ENCODE results near the gene NAA30. TPM values are rescaled to one million over a fixed set of nuclear protein-coding genes. Genes with fewer than 3 reads are reported as not detected.

Gene NAA30
- total RNA-seq, 1 donor from 2014 or later: 20.0 TPM

- Histone ChIP-seq H3K27me3 (ENCODE audit: control insufficient read depth, insufficient read depth, low read length) (peaks cover 1% of the 10 kb centered on the region), H3K36me3 (ENCODE audit: control insufficient read depth, insufficient read depth, low read length) (no peaks in the 10 kb centered on the region), H3K4me3 (ENCODE audit: low read depth, low read length) (no peak overlapping the region)
- TF ChIP-seq, protein P1, sequence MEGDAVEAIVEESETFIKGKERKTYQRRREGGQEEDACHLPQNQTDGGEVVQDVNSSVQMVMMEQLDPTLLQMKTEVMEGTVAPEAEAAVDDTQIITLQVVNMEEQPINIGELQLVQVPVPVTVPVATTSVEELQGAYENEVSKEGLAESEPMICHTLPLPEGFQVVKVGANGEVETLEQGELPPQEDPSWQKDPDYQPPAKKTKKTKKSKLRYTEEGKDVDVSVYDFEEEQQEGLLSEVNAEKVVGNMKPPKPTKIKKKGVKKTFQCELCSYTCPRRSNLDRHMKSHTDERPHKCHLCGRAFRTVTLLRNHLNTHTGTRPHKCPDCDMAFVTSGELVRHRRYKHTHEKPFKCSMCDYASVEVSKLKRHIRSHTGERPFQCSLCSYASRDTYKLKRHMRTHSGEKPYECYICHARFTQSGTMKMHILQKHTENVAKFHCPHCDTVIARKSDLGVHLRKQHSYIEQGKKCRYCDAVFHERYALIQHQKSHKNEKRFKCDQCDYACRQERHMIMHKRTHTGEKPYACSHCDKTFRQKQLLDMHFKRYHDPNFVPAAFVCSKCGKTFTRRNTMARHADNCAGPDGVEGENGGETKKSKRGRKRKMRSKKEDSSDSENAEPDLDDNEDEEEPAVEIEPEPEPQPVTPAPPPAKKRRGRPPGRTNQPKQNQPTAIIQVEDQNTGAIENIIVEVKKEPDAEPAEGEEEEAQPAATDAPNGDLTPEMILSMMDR (IDR thresholded peaks at IDR 0.05; ENCODE audit: insufficient read depth, low read length, severe bottlenecking): no peak
- FAIRE-seq (no peak), DNase-seq (ENCODE audit: low read depth) (peak; percentile 14)
These were observed 71.5 kb downstream of the NAA30 start for GRCh38 chr14:57461777-57462320.

GRCh38 chr14:57462551-57462950 is 72.2 kb downstream of the NAA30 start:
- H3K4me3 ChIP-seq (ENCODE audit: low read depth, low read length): no peak overlapping the region
- H3K27me3 ChIP-seq (ENCODE audit: control insufficient read depth, insufficient read depth, low read length): peaks cover 1% of the 10 kb centered on the region
- no peaks in the 10 kb centered on the region for H3K36me3 ChIP-seq (ENCODE audit: control insufficient read depth, insufficient read depth, low read length)
- DNase-seq (ENCODE audit: low read depth) (peak; percentile 54), FAIRE-seq (no peak)
- TF ChIP-seq, protein P1 (IDR thresholded peaks at IDR 0.05; ENCODE audit: insufficient read depth, low read length, severe bottlenecking): no peak

DNA sequence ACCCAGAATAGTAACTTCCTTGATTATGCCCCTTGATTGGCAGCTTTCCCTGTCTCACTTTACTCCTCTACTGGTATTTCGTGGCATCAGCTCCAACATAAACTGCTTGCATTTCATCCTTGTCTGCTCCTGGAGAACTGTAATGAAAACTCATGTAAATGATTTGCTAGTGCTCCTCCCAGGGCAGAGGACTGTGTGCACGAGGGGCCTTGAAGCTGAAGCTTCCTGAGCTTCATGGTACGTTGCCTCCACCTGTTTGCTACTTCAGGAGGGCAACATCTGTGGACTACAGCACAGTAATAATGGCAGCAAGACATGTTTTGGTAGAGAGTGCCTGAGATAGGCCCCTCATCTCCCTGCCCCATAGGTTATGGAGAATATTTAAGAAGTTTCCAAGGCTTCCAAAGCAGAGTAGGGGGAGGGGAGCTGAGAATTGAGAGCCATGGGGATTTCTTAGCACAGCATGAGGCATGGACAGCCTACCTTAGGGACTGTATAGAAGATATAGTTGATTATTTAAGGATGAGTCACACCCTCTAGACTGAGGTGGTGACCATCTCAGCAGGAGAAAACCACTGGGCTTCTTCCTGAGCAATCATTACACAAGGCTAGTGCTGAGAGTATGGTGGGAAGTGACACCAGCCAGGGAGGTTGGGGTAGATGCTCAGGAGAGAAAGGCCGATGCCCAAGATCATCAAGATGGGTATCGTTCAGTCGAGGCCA is 73.8 kb downstream of the NAA30 start:
- Histone ChIP-seq H3K4me3 (ENCODE audit: low read depth, low read length) (no peak overlapping the region), H3K27me3 (ENCODE audit: control insufficient read depth, insufficient read depth, low read length) (peaks cover 1% of the 10 kb centered on the region), H3K36me3 (ENCODE audit: control insufficient read depth, insufficient read depth, low read length) (no peaks in the 10 kb centered on the region)
- FAIRE-seq (no peak), DNase-seq (ENCODE audit: low read depth) (no peak)
- TF ChIP-seq, protein P1 (IDR thresholded peaks at IDR 0.05; ENCODE audit: insufficient read depth, low read length, severe bottlenecking): no peak

Other genes starting within 250 kb of the NAA30 start
- 28.0 and 35.0 TPM in 2 replicates for gene EXOC5, start 121.7 kb upstream of the NAA30 start, total RNA-seq
- gene AP5M1, start 121.6 kb upstream of the NAA30 start, total RNA-seq: 11.6 and 14.1 TPM in 2 replicates
- not detected in 2 replicates for gene CCDC198, start 103.3 kb downstream of the NAA30 start, total RNA-seq